Measurements from ENCODE around the gene POLE4.

The POLE4 gene

DNA sequence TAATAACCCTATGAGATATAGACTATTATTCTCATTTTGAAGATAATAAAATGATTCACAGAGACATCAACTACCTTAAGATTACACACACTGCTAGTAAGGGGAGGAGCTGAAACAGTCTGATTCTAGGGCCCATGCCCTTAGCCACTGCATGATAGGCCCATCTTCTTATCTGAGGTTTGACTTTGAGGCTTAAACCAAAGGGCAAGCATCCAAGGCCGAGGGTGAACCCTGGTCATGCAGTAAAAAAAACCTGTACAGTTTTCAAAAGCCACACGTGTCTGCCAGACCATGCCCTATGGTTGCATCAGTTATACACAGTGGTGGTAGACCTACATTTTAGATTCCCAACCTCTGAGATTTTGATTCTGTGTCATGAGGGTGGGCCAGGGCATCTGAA is 44.8 kb downstream of the POLE4 start:
- DNase-seq: no peak

- DNase-seq: no peak
Measured at GRCh38 chr2:75003773-75004172, 45.3 kb downstream of the POLE4 start.

DNA sequence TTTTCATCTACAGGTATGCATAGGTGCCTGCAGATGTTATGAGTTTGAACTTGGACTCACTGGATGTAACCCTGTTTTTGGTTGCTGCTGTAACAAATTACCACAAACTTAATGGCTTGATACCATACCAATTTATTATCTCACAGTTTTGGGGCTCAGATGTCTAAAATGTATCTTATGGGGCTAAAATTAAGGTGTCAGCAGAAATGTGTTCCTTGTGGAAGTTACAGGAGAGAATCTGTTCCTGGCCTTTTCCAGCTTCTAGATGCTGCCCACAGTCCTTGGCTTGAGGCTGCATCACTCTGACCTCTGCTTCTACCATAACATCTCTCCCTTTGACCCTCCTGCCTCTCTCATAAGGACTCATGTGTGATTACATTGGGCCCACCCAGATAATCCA is 47.6 kb downstream of the POLE4 start:
- no peak for DNase-seq

- no peak for DNase-seq
Measured at GRCh38 chr2:75007061-75007460, 48.6 kb downstream of the POLE4 start.

DNA sequence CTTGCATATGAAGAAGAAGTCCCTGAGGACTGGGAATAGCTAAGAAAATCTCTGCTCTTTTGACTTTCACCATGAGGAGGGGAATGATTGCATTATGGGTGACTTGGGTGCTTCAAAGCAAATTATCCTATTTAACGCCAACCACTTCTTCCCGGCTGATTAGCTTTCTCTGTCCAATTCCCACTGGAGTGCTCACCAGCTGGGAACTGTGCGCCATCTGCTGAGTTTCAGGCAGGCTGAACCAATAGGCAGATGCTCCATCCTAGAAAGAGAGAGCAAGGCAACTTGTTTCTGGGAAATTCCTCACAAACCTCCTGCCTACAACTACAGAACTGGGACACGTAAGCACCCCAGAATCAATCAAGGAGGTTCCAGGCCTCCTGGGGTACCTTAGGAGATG is 49.4 kb downstream of the POLE4 start:
- no peak for DNase-seq

GRCh38 chr2:75010571-75010970 is 52.1 kb downstream of the POLE4 start:
- no peak for DNase-seq

GRCh38 chr2:75012080-75012479 is 53.6 kb downstream of the POLE4 start:
- no peak for DNase-seq

DNA sequence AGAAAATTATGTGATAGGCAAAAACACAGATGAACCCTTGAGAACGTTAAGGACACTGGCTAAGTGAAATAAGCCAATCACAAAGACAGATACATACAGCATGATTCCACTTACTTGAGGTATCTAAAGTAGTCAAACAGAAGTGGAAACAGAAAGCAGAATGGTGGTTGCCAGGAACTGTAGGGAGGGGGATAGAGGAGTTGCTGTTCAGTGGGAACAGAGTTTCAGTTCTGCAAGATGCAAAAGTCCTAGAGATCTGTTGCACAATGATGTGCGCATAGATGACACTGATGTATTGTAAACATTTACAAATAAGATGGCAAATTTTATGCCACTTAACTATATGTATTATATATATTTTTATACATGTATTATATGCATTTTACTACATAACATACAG is 59.7 kb downstream of the POLE4 start:
- DNase-seq: no peak

Data from activated naive CD4-positive, alpha-beta T cell treated with Interleukin-2 at 50 U/mL for 16 hours (primary cell).